HCT116 (cell line): ENCODE results near the gene MED15. TPM values are rescaled to one million over a fixed set of nuclear protein-coding genes. Genes with fewer than 3 reads are reported as not detected.

Experiments
- ATAC-seq: fragments of 200-7000 bp; cut with Tn5 transposase; 2 replicates; pipeline ENCODE4 v1.9.1; 2020; ENCODE audit warnings: mild to moderate bottlenecking, moderate library complexity
- BruUV-seq: library from RNA; stranded (reverse); fragments of 400-500 nt; replicated peaks from 2 replicates; lab custom pipeline; 2021; lab: Mats Ljungman, UMichigan
- CTCF ChIA-PET: fragments of 300-600 bp; sonication (Branson Sonifier 250); formaldehyde crosslinking; loops from one replicate; lab custom pipeline; 2021; ENCODE audit warnings: antibody characterized with exemption; lab: Charles Lee
- POLR2A ChIA-PET: fragments of 300-600, 350-600 bp; sonication (Branson Sonifier 250); formaldehyde crosslinking; loops from one replicate; lab custom pipeline; 2021; ENCODE audit warnings: antibody characterized with exemption; lab: Charles Lee
- RAD21 ChIA-PET, 2 experiments: fragments of 300-600 bp; sonication (Branson Sonifier 250); formaldehyde crosslinking; loops; one replicate each; lab custom pipeline; 2023; ENCODE audit warnings: low total read pairs in 2 of 2; ENCODE audit not compliant: uncharacterized antibody in 2 of 2, unreplicated experiment in 2 of 2, low non-redundant PET in 1 of 2; lab: Charles Lee
- DNase-seq: peaks from one replicate; pipeline ENCODE4 v3.0.0-alpha.2; 2010; ENCODE audit warnings: low read depth, low spot score
- H2AFZ ChIP-seq: fragments of 200-600 bp; shearing (Covaris generic), sonication (generic); 2 replicates; pipeline ENCODE4 v1.6.1; 2017; ENCODE audit warnings: low read depth, mixed run types, mixed read lengths, antibody characterized with exemption, low read length; ENCODE audit not compliant: poor library complexity, severe bottlenecking
- H3K27ac ChIP-seq: 2 replicates; pipeline ENCODE4 v1.5.1; 2012; ENCODE audit warnings: low read depth, low read length
- H3K27me3 ChIP-seq: fragments of 200-600 bp; sonication (generic); 2 replicates; pipeline ENCODE4 v1.6.1; 2016; ENCODE audit warnings: mixed run types, low read length, mixed read lengths; ENCODE audit not compliant: insufficient read depth
- H3K36me3 ChIP-seq, 2 experiments: fragments of 200-500 bp in 1 of 2; fragments of 200-600 bp in 1 of 2; sonication (Bioruptor generic) in 1 of 2; sonication (generic) in 1 of 2; 2 replicates each; pipeline versions ENCODE4 v1.5.1 to v1.6.1; 2014 to 2016; ENCODE audit warnings: low read length in 2 of 2, inconsistent platforms in 1 of 2, mixed read lengths in 1 of 2, mixed run types in 1 of 2; ENCODE audit not compliant: insufficient read depth in 2 of 2, control insufficient read depth in 1 of 2
- H3K4me1 ChIP-seq, 2 experiments: fragments of 200-600 bp in 1 of 2; sonication (generic) in 1 of 2; 2 replicates each; pipeline versions ENCODE4 v1.5.1 to v1.6.1; 2012 to 2017; ENCODE audit warnings: low read length in 2 of 2, inconsistent platforms in 1 of 2, mild to moderate bottlenecking in 1 of 2, mixed read lengths in 1 of 2, mixed run types in 1 of 2, moderate library complexity in 1 of 2; ENCODE audit not compliant: insufficient read depth in 2 of 2, control insufficient read depth in 1 of 2
- H3K4me2 ChIP-seq: fragments of 200-600 bp; sonication (generic); 2 replicates; pipeline ENCODE4 v1.6.1; 2017; ENCODE audit warnings: mixed run types, low read length, mixed read lengths
- H3K4me3 ChIP-seq, 2 experiments: fragments of 200-600 bp in 1 of 2; sonication (generic) in 1 of 2; replicated peaks in 1 of 2; 2 replicates each; pipeline ENCODE4 v1.5.1; 2011 to 2016; ENCODE audit warnings: low read length in 2 of 2, control low read depth in 1 of 2, low read depth in 1 of 2, mild to moderate bottlenecking in 1 of 2, mixed read lengths in 1 of 2, mixed run types in 1 of 2
- H3K79me2 ChIP-seq: fragments of 200-600 bp; sonication (generic); 2 replicates; pipeline ENCODE4 v1.6.1; 2017; ENCODE audit warnings: mild to moderate bottlenecking, mixed run types, low read length, moderate library complexity, mixed read lengths; ENCODE audit not compliant: insufficient read depth
- H3K9ac ChIP-seq: fragments of 200-600 bp; sonication (generic); 2 replicates; pipeline ENCODE4 v1.6.1; 2016; ENCODE audit warnings: low read length, mixed read lengths
- H3K9me2 ChIP-seq: fragments of 200-600 bp; sonication (generic), shearing (Covaris generic); 2 replicates; pipeline ENCODE4 v1.6.1; 2017; ENCODE audit warnings: mixed run types, mild to moderate bottlenecking, moderate library complexity; ENCODE audit not compliant: insufficient read depth
- H3K9me3 ChIP-seq, 2 experiments: fragments of 200-500 bp in 1 of 2; fragments of 200-600 bp in 1 of 2; sonication (Bioruptor generic) in 1 of 2; sonication (generic) in 1 of 2; 2 replicates each; pipeline ENCODE4 v1.6.1; 2014 to 2017; ENCODE audit warnings: low read length in 2 of 2, mixed read lengths in 2 of 2, inconsistent platforms in 1 of 2, low read depth in 1 of 2, mild to moderate bottlenecking in 1 of 2, mixed run types in 1 of 2, moderate library complexity in 1 of 2; ENCODE audit not compliant: control insufficient read depth in 1 of 2, insufficient read depth in 1 of 2
- H4K20me1 ChIP-seq: fragments of 200-600 bp; sonication (generic), shearing (Covaris generic); 2 replicates; pipeline ENCODE4 v1.6.1; 2017; ENCODE audit warnings: mixed run types, mild to moderate bottlenecking, moderate library complexity; ENCODE audit not compliant: insufficient read depth
- ATF3 ChIP-seq: IDR thresholded peaks from 2 replicates; pipeline ENCODE4 v1.6.1; 2012
- CBX3 ChIP-seq: IDR thresholded peaks from 2 replicates; pipeline ENCODE4 v1.6.1; 2012; ENCODE audit warnings: low read depth
- CEBPB ChIP-seq: IDR thresholded peaks from 2 replicates; pipeline ENCODE4 v1.6.1; 2012; ENCODE audit warnings: low read depth
- CTCF ChIP-seq, 3 experiments: fragments of 200-600 bp in 1 of 3; sonication (generic) in 1 of 3; IDR thresholded peaks in 2 of 3; conservative IDR thresholded peaks in 1 of 3; 2 replicates each; pipeline ENCODE4 v1.5.1; 2012 to 2017; ENCODE audit warnings: low read depth in 2 of 3, low read length in 2 of 3, antibody characterized with exemption in 1 of 3, borderline replicate concordance in 1 of 3, control low read depth in 1 of 3, mild to moderate bottlenecking in 1 of 3, mixed read lengths in 1 of 3, mixed run types in 1 of 3, moderate library complexity in 1 of 3; ENCODE audit not compliant: insufficient read depth in 1 of 3
- EGR1 ChIP-seq: IDR thresholded peaks from 2 replicates; pipeline ENCODE4 v1.6.1; 2012; ENCODE audit warnings: low read depth
- ELF1 ChIP-seq: IDR thresholded peaks from 2 replicates; pipeline ENCODE4 v1.6.1; 2012; ENCODE audit warnings: low read depth, borderline replicate concordance
- EZH2phosphoT487 ChIP-seq: fragments of 200-600 bp; IDR thresholded peaks from 2 replicates; pipeline ENCODE4 v1.6.1; 2018; ENCODE audit warnings: antibody characterized with exemption, borderline replicate concordance
- JUND ChIP-seq: IDR thresholded peaks from 2 replicates; pipeline ENCODE4 v1.6.1; 2012
- MAX ChIP-seq: IDR thresholded peaks from 2 replicates; pipeline ENCODE4 v1.6.1; 2012
- POLR2A ChIP-seq: IDR thresholded peaks from 2 replicates; pipeline ENCODE4 v1.7.0; 2011; ENCODE audit warnings: borderline replicate concordance; ENCODE audit not compliant: insufficient read depth, insufficient read length; ENCODE audit errors: extremely low read depth
- POLR2AphosphoS5 ChIP-seq: IDR thresholded peaks from 2 replicates; pipeline ENCODE4 v1.6.1; 2011; ENCODE audit warnings: mild to moderate bottlenecking, low read depth, low read length, moderate library complexity
- REST ChIP-seq: IDR thresholded peaks from 2 replicates; pipeline ENCODE4 v1.6.1; 2012; ENCODE audit warnings: low read depth
- TCF7L2 ChIP-seq: IDR thresholded peaks from 2 replicates; pipeline ENCODE4 v1.7.0; 2011; ENCODE audit warnings: borderline replicate concordance, inconsistent platforms; ENCODE audit not compliant: insufficient read depth, insufficient read length; ENCODE audit errors: extremely low read depth
- ZFX ChIP-seq: fragments of 450-650 bp; IDR thresholded peaks from 2 replicates; pipeline ENCODE4 v1.6.1; 2017
- intact Hi-C: fragments of 100-400 bp; cut with micrococcal nuclease; formaldehyde crosslinking; loops from 2 replicates; pipeline ENCODE4 v1.10.0; 2022
- total RNA-seq: library from RNA; stranded (reverse); gene quantifications from one replicate; pipeline ENCODE4 v1.2.1, GENCODE V29; 2021; ENCODE audit not compliant: unreplicated experiment

Gene MED15
- total RNA-seq, 1 experiment from 2014 or later = 81.3 TPM

GRCh38 chr22:20635227-20635591 is 127.8 kb downstream of the MED15 start:
- Histone ChIP-seq H3K36me3 (no peaks in the 10 kb centered on the region), H3K4me3 (no peak overlapping the region), H3K9me2 (no peaks in the 10 kb centered on the region), H2AFZ (no peak overlapping the region), H3K79me2 (no peaks in the 10 kb centered on the region), H3K4me1 (no peaks in the 10 kb centered on the region), H4K20me1 (no peaks in the 10 kb centered on the region), H3K27ac (no peak overlapping the region), H3K9me3 (no peaks in the 10 kb centered on the region; a peak in 1 of 4 replicates), H3K27me3 (0 out of 2 replicates have a peak, but pooled peaks cover 12% of the 10 kb centered on the region), H3K9ac (no peak overlapping the region), H3K4me2 (no peak overlapping the region)
- TF ChIP-seq CEBPB (no peak), JUND (no peak), POLR2A (no peak), ZFX (no peak), EGR1 (no peak), CBX3 (no peak), EZH2phosphoT487 (no peak), REST (no peak), ATF3 (no peak), MAX (no peak), TCF7L2 (no peak), CTCF (IDR thresholded peaks at IDR 0.05 in 2 of 3, conservative IDR thresholded peaks at IDR 0.05 in 1 of 3; ENCODE audit: borderline replicate concordance in 1 of 3, insufficient read depth in 1 of 3, low read depth in 2 of 3, low read length in 2 of 3) (no peak), POLR2AphosphoS5 (no peak), ELF1 (no peak)
- ATAC-seq (no peak), DNase-seq (no peak)
- POLR2A ChIA-PET = no interaction called here
- intact Hi-C loops = no loop called here
- RAD21 ChIA-PET = no interaction called here
- no TSS peak for BruUV-seq
- CTCF ChIA-PET = interaction anchor here (0.6 kb wide), 1 partner anchor 17 kb away, joined by 4 read pairs; no protein-coding TSS in a partner anchor
